Measurements from ENCODE around the gene TXNRD2. TPM values are rescaled to one million over a fixed set of nuclear protein-coding genes. Genes with fewer than 3 reads are reported as not detected.

The TXNRD2 gene
- total RNA-seq, 1 donor from 2014 or later: 46.0 TPM

GRCh38 chr22:19919701-19920363 is 21.8 kb downstream of the TXNRD2 start:
- Histone ChIP-seq H3K36me3 (peaks cover 35% of the 10 kb centered on the region in 2 donors), H3K27me3 (no peaks in the 10 kb centered on the region), H3K4me1 (no peaks in the 10 kb centered on the region), H3K9me3 (no peaks in the 10 kb centered on the region), H3K4me3 (no peak overlapping the region), H3K27ac (peak overlapping the region in 1 of 2 donors; percentile 37)
- no peak for TF ChIP-seq CTCF (IDR thresholded peaks at IDR 0.05)
- intact Hi-C loops (cut with DNase I): no loop called here
- DNase-seq (ENCODE audit: low spot score in 2 of 2): no peak

DNA sequence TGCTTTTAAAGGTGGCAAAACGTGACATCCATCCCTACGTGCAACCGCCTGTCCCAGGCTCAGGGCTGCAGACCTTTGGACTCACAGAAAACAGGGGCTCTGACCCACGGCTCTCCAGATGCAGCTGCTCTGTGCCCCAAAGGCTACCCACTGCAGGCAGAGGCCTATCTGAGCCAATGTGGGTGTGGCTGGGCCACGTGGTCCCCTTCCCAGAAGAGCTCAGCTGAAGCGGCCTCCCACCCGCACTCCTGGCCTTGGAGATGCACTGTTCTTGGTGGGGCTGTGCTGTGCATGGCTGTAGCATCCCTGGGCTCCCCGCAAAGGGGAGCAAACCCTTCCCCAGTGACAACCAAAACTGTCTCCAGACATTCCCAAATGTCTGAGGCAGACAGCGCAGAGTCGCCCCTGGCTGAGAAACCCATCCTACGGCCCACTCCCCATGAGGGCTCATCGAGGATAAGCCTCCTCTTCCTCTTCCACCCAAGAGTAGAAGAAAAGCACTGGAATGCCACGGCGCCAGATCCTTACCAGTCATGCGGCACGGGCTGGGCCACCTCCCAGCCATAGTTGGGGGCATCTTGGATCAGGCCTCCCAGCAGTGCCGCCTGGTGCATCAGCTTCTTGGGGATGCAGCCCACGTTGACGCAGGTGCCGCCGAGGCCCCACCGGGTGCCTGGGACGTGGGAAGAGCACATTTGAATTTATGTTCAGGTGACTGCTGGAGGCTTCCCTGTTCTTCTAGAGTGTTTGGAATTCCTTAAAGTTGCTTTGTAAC is 23.1 kb downstream of the TXNRD2 start:
- Histone ChIP-seq H3K27me3 (no peaks in the 10 kb centered on the region), H3K36me3 (peaks cover 48% of the 10 kb centered on the region in 2 donors), H3K27ac (no peak overlapping the region), H3K9me3 (no peaks in the 10 kb centered on the region), H3K4me3 (no peak overlapping the region), H3K4me1 (no peaks in the 10 kb centered on the region)
- TF ChIP-seq CTCF (IDR thresholded peaks at IDR 0.05): no peak
- DNase-seq (ENCODE audit: low spot score in 2 of 2): no peak
- intact Hi-C loops (cut with DNase I): no loop called here

- Histone ChIP-seq H3K4me3 (no peak overlapping the region), H3K27me3 (no peaks in the 10 kb centered on the region), H3K4me1 (no peaks in the 10 kb centered on the region), H3K9me3 (no peaks in the 10 kb centered on the region), H3K36me3 (peaks cover 56 to 58% of the 10 kb centered on the region in 2 donors), H3K27ac (no peak overlapping the region)
- no peak for TF ChIP-seq CTCF (IDR thresholded peaks at IDR 0.05)
- DNase-seq (ENCODE audit: low spot score in 2 of 2): no peak
- intact Hi-C loops (cut with DNase I): no loop called here
Observed at GRCh38 chr22:19917389-19918138, 24.1 kb downstream of the TXNRD2 start.

DNA sequence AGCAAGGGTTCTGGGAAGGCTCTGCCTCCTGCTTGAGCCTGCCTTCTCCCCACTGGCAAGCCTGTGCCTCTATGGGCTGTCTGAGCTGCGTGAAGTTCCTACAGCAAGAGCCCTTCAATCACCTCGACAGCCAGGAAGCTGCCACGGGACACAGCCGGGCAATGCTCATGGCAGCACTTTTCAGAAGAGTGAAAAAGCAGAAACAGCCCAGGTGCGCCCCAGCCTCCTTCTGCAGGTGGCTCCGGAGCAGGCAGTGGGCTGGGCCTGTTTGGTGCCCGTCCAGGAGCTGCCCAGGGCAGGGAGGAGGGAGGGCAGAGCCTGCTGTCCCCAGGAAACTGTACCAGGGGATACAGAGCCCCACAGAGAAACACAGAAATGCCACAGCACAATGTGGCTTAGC is 24.7 kb downstream of the TXNRD2 start:
- intact Hi-C loops (cut with DNase I): no loop called here
- DNase-seq (ENCODE audit: low spot score in 2 of 2): no peak
- Histone ChIP-seq H3K9me3 (no peaks in the 10 kb centered on the region), H3K27me3 (no peaks in the 10 kb centered on the region), H3K27ac (no peak overlapping the region), H3K36me3 (peaks cover 62 to 64% of the 10 kb centered on the region in 2 donors), H3K4me1 (no peaks in the 10 kb centered on the region), H3K4me3 (no peak overlapping the region)
- TF ChIP-seq CTCF (IDR thresholded peaks at IDR 0.05): no peak

GRCh38 chr22:19916006-19916405 is 25.6 kb downstream of the TXNRD2 start:
- H3K36me3 ChIP-seq: peaks cover 66 to 73% of the 10 kb centered on the region in 2 donors
- no peaks in the 10 kb centered on the region for H3K9me3 ChIP-seq
- no peak for TF ChIP-seq CTCF (IDR thresholded peaks at IDR 0.05)
- intact Hi-C loops (cut with DNase I): no loop called here
- H3K4me1 ChIP-seq: no peaks in the 10 kb centered on the region
- H3K27ac ChIP-seq: no peak overlapping the region
- DNase-seq (ENCODE audit: low spot score in 2 of 2): no peak
- H3K4me3 ChIP-seq: no peak overlapping the region
- no peaks in the 10 kb centered on the region for H3K27me3 ChIP-seq

All from ascending aorta (tissue), 2 donors.